Right kidney (tissue), 1 donor: ENCODE data around the gene THAP2.

Source experiments
- DNase-seq: peaks from one replicate; pipeline ENCODE4 v3.0.0-alpha.2; 2016

Gene THAP2

DNA sequence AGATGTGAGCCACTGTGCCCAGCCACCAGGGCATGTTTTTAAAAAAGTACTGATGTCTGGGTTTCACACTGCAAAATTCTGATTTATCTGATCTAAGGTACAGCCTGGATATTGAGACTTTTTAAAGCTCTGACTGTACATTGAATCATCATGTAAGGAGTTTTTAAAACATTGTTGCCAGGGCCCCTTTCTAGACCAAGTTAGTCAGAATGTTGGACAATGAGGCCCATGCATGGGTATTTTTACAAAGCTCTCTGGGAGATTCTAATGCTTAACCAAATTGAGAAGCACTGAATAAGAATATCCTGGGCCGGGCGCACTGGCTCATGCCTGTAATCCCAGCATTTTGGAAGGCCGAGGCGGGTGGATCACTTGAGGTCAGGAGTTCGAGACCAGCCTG lies 38.5 kb downstream of the THAP2 start:
- no peak for DNase-seq

DNA sequence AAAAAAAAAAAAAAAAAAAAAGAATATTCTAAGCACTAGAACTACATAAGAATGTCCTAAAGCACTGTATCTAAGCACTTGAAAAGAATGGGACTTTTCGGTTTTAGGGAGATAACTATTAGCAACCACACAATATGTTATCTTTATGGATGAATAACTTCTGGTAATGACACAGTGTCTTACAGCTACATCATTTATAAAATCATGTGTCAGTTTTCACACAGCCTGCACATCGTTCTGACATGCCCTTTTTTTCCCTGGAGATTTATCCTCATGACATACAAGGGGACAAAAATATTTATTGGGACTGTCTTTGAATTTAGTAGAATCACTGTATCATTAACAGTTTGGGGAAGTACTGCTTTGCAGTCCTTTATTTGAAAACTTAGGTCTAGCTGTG lies 39.1 kb downstream of the THAP2 start:
- no peak for DNase-seq

DNA sequence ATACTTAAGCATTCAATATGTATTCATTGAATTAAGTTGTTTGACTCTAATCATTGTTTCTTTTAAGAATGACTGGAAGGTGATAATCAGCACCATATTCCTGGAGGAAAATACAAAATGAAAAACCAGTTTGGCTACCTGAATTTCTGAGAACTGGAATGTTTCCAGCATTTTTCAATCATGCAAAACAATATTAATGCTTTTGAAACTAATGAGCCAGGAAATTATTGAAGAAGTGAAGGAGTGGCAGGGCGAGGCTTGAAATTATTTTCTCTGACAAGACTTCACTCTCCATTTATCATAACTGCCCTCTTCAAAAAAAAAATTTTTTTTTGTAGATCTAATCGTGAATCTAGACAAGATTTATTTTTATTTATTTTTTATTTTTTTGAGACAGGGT lies 40.8 kb downstream of the THAP2 start:
- no peak for DNase-seq

DNA sequence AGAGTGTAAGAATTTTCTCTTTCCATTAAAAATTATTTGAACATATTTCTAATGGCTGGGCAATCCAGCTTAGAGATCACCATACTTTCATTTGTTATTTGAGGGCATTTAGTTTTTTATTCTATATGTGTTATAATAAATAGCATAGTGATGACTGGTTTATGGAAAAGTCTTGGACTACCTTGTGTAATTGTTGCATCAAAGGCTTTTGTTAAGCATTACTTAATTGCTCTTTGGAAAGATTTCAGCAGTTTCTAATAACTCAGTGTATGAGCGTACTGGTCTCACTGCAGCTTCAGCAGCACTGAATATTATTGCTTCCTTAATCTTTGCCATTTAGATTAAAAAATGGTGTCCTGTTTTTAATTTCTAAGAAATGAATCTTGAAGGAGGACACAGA lies 44.6 kb downstream of the THAP2 start:
- DNase-seq: no peak

DNA sequence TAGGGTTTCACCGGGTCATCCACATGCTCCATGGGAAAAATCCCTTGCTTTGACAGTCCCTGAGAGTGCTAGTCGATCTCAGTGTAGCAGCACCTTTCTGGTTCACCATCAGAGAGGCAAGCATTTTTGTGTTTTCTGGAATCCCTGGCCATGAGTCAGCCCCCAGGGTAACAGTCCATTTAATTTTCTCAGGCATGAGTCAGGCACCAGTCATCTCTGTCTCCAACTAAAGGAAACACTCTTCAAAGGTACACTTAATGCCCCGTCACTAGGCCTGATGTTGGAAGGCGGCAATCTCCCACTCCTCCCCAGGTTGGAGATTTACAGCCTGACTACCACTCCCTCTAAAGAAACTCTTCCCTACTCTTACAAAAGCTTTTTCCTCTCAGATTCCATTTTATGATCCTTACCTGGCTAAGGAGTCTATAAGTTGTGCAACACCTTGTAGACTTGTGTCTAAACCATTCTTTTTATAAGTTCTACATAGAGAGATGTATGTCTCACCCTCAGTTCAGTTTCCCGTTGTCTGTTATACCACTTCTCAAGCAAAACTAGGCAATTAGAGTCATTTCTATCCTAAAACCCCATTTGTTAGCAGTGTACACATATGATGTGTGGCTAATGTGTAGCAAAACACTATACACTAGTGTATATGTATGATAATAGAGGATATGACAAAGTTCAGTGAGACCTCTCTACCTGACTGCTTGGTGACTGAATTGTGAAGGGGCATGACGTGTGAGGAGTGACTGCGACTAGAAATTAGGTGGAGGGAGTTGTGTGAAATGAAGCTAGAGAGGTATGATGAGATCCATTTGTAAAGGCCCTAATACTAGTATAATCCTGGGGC lies 46.4 kb downstream of the THAP2 start:
- DNase-seq: no peak

DNA sequence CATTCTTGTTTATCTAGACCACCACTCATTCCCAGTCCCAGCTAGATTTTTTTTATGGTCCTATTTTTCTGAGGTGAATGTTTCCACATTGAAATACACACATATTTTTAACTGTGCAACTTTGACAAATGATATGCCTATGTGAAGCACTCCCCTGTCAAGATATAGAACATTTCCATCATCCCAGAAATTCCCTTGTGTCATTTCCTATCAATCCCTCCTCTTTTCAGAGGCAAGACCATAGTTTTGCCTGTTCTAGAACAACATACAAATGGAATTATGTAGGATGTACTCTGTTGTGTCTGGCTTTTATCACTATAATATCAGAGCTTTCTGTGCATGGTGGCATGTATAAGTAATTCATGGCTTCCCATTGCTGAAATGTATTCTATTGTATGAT lies 54.5 kb downstream of the THAP2 start:
- DNase-seq: no peak

DNA sequence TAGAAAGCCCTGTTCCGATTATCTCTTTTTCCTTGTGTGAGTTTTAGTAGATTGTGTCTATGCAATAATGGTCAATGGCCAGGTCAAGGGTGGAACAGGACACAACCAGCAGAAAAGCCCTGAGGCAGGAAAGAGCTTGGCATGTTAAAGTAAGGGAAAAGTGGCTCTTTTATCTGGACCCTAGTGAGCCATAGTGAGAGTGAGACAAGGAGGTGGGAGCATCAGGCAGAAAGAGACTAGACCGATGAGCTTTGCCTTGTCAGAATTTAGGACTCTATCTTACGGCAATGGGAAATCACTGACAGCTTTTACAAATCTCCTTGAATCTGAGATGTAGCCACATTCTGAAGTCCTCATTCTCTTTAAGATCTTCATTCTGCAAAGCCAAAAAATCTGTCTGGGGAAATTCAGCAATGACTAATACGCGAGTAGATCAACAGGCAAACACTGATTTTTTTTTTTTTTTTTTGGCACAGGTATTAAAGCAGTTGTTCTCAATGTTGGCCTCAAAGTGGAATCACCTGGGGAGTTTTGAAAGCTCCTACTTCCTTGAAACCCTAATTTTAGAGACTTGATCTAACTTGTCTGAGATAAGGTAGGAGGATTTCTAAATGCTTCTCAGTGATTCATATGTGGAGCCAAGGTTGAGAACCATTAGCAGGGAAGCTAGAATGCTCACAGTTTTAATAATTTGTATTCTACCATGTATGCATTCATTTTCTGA lies 55.7 kb downstream of the THAP2 start:
- no peak for DNase-seq

DNA sequence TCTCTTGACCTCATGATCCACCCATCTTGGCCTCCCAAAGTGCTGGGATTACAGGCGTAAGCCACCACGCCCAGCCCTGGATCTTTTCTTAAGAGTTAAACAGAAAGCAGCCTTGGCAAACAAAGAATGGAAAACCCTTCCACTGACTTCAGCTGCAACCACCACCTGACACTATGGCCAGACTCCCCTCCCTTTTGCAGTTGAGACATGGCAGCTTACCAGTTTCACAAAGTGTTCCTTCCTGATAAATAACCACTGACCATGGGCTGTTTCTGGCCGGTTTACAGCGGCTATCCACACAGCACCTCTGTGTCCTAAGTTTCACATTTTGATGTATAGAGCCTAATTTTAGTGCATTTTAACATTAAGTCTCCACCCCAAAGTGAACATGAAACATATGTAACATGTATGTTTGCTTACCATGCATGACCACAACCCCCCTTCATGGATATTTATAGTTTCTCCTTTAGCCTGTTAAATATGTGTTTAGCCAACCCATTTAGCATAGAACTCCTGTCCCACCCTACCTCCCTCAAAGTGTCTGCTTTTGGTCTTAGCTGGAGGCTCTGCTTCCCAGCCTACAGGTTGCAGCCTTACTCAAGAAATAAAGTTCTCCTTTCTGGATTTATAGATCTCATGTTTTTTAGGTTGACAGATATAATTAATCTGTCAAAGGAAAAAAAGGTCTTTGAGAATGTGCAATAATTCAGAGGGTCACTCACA lies 57.8 kb downstream of the THAP2 start:
- no peak for DNase-seq

DNA sequence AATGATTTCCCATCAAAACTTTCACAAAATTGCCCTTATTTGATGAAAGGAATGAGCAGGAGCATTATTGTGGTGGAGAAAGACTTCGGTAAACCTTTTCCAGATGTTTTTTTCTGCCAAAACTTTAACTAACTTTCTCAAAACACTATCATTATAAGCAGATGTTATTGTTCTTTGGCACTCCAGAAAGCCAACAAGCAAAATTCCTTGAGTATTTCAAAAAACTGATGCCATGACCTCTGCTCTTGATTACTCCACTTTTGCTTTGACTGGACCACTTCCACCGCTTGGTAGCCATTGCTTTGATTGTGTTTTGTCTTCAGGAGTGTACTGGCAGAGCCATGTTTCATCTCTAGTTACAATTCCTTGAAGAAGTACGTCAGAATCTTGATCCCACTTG lies 60.9 kb downstream of the THAP2 start:
- no peak for DNase-seq

DNA sequence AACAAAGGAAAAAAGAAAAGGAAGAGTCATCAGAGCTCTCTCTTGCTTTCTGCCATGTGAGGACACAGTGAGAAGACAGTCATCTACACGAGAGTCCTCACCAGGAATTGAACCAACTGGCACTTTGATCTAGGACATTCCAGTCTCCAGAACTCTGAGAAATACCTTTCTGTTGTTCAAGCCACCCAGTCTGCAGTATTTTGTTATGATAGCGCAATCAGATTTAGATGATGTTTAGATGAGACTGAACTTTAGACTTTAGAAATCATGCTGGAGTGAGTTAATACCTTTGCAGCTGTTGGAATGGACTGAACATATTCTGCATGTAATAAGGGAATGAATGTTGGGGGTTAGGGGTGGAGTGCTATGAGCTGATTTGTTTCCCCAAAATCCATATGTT lies 62.4 kb downstream of the THAP2 start:
- DNase-seq: no peak

DNA sequence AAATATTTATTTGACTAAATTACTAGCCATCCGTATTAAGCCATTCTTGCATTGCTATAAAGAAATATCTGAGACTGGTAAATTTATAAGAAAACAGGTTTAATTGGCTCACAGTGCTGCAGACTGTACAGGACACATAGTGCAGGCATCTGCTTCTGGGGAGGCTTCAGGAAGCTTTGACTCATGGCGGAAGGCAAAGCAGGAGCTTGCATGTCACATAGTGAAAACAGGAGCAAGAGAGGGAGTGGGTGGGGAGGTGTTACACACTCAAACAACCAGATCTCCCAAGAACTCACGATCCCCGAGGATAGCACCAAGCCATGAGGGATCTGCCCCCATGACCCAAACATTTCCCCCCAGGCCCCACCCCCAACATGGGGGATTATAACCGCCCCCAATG lies 63.9 kb downstream of the THAP2 start:
- DNase-seq: no peak
